OCI-LY7 (cell line): ENCODE data around the gene FKBP11.

Experiments
- EZH2phosphoT487 ChIP-seq: fragments of 200-600 bp; sonication (generic); IDR thresholded peaks from 2 replicates; pipeline ENCODE4 v1.6.1; 2018; ENCODE audit warnings: low read depth, borderline replicate concordance, mild to moderate bottlenecking, mixed run types, antibody characterized with exemption, low read length, moderate library complexity, mixed read lengths
- TF ChIP-seq, protein P1 (sequence below): fragments of 200-600 bp; sonication (generic); conservative IDR thresholded peaks from 2 replicates; pipeline ENCODE4 v1.5.1; 2014; ENCODE audit warnings: mild to moderate bottlenecking, antibody characterized with exemption, low read length, moderate library complexity, mixed read lengths

GRCh38 chr12:48965298-48965838, 40.1 kb upstream of the FKBP11 start:
- TF ChIP-seq, protein P1, sequence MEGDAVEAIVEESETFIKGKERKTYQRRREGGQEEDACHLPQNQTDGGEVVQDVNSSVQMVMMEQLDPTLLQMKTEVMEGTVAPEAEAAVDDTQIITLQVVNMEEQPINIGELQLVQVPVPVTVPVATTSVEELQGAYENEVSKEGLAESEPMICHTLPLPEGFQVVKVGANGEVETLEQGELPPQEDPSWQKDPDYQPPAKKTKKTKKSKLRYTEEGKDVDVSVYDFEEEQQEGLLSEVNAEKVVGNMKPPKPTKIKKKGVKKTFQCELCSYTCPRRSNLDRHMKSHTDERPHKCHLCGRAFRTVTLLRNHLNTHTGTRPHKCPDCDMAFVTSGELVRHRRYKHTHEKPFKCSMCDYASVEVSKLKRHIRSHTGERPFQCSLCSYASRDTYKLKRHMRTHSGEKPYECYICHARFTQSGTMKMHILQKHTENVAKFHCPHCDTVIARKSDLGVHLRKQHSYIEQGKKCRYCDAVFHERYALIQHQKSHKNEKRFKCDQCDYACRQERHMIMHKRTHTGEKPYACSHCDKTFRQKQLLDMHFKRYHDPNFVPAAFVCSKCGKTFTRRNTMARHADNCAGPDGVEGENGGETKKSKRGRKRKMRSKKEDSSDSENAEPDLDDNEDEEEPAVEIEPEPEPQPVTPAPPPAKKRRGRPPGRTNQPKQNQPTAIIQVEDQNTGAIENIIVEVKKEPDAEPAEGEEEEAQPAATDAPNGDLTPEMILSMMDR: no peak
- no peak for TF ChIP-seq EZH2phosphoT487
